ENCODE data around the gene FXYD4.

- TF ChIP-seq, protein P1, sequence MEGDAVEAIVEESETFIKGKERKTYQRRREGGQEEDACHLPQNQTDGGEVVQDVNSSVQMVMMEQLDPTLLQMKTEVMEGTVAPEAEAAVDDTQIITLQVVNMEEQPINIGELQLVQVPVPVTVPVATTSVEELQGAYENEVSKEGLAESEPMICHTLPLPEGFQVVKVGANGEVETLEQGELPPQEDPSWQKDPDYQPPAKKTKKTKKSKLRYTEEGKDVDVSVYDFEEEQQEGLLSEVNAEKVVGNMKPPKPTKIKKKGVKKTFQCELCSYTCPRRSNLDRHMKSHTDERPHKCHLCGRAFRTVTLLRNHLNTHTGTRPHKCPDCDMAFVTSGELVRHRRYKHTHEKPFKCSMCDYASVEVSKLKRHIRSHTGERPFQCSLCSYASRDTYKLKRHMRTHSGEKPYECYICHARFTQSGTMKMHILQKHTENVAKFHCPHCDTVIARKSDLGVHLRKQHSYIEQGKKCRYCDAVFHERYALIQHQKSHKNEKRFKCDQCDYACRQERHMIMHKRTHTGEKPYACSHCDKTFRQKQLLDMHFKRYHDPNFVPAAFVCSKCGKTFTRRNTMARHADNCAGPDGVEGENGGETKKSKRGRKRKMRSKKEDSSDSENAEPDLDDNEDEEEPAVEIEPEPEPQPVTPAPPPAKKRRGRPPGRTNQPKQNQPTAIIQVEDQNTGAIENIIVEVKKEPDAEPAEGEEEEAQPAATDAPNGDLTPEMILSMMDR (IDR thresholded peaks at IDR 0.05), result peak in 3 of 4 donors; percentile 29 to 37 (median 36)
- TF ChIP-seq POLR2A (IDR thresholded peaks at IDR 0.05), result no peak
These were observed 19.3 kb downstream of the FXYD4 start for GRCh38 chr10:43390759-43391158.
